ENCODE results near the gene NAALADL2. TPM values are rescaled to one million over a fixed set of nuclear protein-coding genes. Genes with fewer than 3 reads are reported as not detected.

The NAALADL2 gene
- total and polyA plus RNA-seq, 2 of the 8 experiments (the other 6 are each of a cell fraction or from before 2014, with no cell fraction given) = 0.12 to 0.22 TPM

DNA sequence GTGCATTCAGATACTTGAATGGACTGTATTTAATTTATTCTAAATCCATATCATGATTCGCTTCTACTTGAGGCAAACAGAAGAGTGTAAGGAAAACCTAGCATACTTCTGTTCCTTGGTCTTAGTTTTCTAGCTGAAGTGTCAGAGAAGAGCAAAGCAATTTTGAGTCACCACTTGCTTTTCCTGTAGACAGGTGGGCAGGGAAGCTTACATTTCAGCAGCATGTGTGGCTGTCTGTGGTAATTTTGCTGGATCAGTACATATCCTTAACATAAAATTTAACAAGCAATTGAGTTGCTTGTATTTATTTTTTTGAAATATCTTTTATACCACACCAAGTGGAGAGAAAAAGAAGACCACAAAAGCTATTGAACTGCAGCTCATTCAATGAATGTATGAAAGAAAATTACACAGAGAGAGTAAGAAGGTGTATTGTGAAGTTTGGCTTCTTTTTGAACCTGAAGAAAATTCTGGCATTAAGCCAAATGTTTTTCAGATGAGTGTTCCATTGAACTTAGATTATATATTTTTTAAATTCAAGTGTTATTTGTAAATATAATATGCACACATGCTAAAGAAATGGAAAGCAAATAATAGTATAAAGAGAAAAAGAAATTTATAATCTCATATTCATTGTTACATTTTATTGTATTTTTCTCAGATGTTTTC lies 747.6 kb downstream of the NAALADL2 start:
- 100% methylated on average over 1 of the region's 1 CpG; no CpG with 5 or more reads in 1 of the 2 experiments for WGBS, 2 experiments (ENCODE audit: extremely low coverage in 1 of 2, insufficient coverage in 1 of 2, insufficient read length in 1 of 2, insufficient replicate concordance in 2 of 2, low coverage in 1 of 2, low lambda C conversion rate in 2 of 2, missing lambda C conversion rate in 1 of 2)
- Histone ChIP-seq H3K14ac (ENCODE audit: insufficient read length) (no peak overlapping the region), H3K9ac (replicated peaks in 1 of 4; ENCODE audit: extremely low read depth in 1 of 4, low read depth in 3 of 4, low read length in 3 of 4) (no peak overlapping the region), H2BK5ac (ENCODE audit: low read depth, low read length) (no peak overlapping the region), H4K5ac (ENCODE audit: insufficient read length, low read depth, low read length) (no peak overlapping the region), H3K4me2 (ENCODE audit: insufficient read depth in 1 of 2, low read depth in 2 of 2, low read length in 2 of 2) (no peak overlapping the region), H3K4me3 (ENCODE audit: extremely low read depth in 1 of 4, insufficient read depth in 2 of 4, low read depth in 3 of 4, low read length in 4 of 4) (no peak overlapping the region), H3K79me1 (ENCODE audit: low read depth, low read length) (no peaks in the 10 kb centered on the region), H3K18ac (ENCODE audit: extremely low read depth, low read length) (no peak overlapping the region), H3K36me3 (ENCODE audit: control insufficient read depth in 2 of 4, insufficient read depth in 4 of 4, low read length in 3 of 4) (no peaks in the 10 kb centered on the region), H4K91ac (replicated peaks; ENCODE audit: insufficient read length, low read length) (no peak overlapping the region), H4K8ac (ENCODE audit: extremely low read depth, insufficient read depth, low read length) (no peak overlapping the region), H2AK5ac (ENCODE audit: low read depth, low read length) (no peak overlapping the region), H3K4me1 (replicated peaks in 1 of 4; ENCODE audit: control insufficient read depth in 3 of 4, insufficient read depth in 4 of 4, low read length in 3 of 4) (no peaks in the 10 kb centered on the region), H3K79me2 (ENCODE audit: control insufficient read depth in 1 of 2, insufficient read depth in 2 of 2, low read length in 2 of 2) (no peaks in the 10 kb centered on the region), H3K4ac (replicated peaks; ENCODE audit: insufficient read length, low read depth, low read length) (no peak overlapping the region), H2AFZ (ENCODE audit: low read length) (no peak overlapping the region), H3K23me2 (ENCODE audit: low read depth, low read length) (no peaks in the 10 kb centered on the region), H4K20me1 (replicated peaks in 1 of 2; ENCODE audit: control insufficient read depth in 1 of 2, insufficient read depth in 2 of 2, low read length in 2 of 2) (no peaks in the 10 kb centered on the region), H2BK15ac (ENCODE audit: low read length) (no peak overlapping the region), H3K9me3 (ENCODE audit: insufficient read depth in 2 of 2, low read depth in 1 of 2, low read length in 1 of 2) (no peaks in the 10 kb centered on the region), H3K56ac (replicated peaks; ENCODE audit: insufficient read length, low read depth, low read length) (no peak overlapping the region), H2BK12ac (ENCODE audit: low read depth, low read length) (no peak overlapping the region), H2BK120ac (replicated peaks; ENCODE audit: low read depth, low read length) (no peak overlapping the region), H3K27me3 (replicated peaks in 1 of 4; ENCODE audit: control insufficient read depth in 3 of 4, extremely low read depth in 1 of 4, insufficient read depth in 3 of 4, low read length in 3 of 4) (no peaks in the 10 kb centered on the region), H3K23ac (ENCODE audit: insufficient read length) (no peak overlapping the region), H3K27ac (ENCODE audit: low read depth, low read length) (no peak overlapping the region), H2BK20ac (ENCODE audit: low read length) (no peak overlapping the region)
- ChIA-PET POLR2A (ENCODE audit: partially characterized antibody) (no interaction called here), CTCF (ENCODE audit: partially characterized antibody) (interaction anchor here (0.6 kb wide), 1 partner anchor 51 kb away, joined by 3 read pairs; no protein-coding TSS in a partner anchor)
- no peak for FAIRE-seq
- DNase-seq (ENCODE audit: low read depth in 1 of 2, low spot score in 2 of 2) = no peak
- no peak for TF ChIP-seq KDM1A (IDR thresholded peaks at IDR 0.05; ENCODE audit: borderline replicate concordance, low read length)
- no peak for TF ChIP-seq EZH2 (IDR thresholded peaks at IDR 0.05; ENCODE audit: low read depth, low read length, severe bottlenecking)
- TF ChIP-seq RFX5 (IDR thresholded peaks at IDR 0.05; ENCODE audit: borderline replicate concordance, low read depth, low read length) = no peak
- TF ChIP-seq FOSL1 (IDR thresholded peaks at IDR 0.05; ENCODE audit: insufficient read depth, low read depth, low read length) = no peak
